RKO (cell line): ENCODE measurements around the gene ARID3A.
A peak's percentile ranks its signal among the peaks of the same experiment; 100 is the strongest.

Source experiments
- DNase-seq: peaks from one replicate; pipeline ENCODE4 v3.0.0-alpha.2; 2016; ENCODE audit warnings: low spot score

ARID3A gene

GRCh38 chr19:912181-913079, 13.4 kb upstream of the ARID3A start:
- DNase-seq, result no peak

DNA sequence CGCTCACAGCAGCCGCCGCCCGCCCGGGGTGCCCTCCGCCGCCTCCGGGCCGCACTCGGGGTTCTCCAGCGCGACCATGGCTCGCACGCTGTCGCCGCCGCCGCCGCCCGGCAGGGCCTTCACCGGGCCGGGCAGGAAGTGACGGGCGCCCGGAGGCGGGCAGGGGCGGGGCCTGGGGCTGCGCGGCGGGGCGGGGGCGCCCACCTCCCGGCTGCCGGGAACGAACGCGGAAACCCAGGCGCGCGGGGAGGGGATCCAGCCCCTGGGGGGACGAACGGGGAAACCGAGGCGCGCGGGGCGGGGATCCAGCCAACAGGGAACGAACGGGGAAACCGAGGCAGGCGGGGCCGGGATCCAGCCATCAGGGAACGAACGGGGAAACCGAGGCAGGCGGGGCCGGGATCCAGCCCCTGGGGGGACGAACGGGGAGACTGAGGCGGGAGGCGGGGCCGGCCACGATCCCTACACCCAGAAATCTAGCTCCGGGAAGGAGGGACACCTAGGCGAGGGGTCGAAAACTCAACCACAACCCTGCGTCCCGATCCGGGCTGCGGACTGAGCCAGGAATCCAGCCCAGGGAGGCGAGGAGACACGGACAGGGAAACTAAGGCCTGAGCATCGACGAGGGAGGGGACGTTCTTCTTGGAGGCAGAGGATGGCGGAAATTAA, 12.6 kb upstream of the ARID3A start, which contains the start of gene R3HDM4:
Gene R3HDM4, minus strand, starts transcription at position 140 of the 669 bp plus-strand sequence. Its CDS starts 62 bp downstream, at position 78.
- DNase-seq, result peak; percentile 63

DNA sequence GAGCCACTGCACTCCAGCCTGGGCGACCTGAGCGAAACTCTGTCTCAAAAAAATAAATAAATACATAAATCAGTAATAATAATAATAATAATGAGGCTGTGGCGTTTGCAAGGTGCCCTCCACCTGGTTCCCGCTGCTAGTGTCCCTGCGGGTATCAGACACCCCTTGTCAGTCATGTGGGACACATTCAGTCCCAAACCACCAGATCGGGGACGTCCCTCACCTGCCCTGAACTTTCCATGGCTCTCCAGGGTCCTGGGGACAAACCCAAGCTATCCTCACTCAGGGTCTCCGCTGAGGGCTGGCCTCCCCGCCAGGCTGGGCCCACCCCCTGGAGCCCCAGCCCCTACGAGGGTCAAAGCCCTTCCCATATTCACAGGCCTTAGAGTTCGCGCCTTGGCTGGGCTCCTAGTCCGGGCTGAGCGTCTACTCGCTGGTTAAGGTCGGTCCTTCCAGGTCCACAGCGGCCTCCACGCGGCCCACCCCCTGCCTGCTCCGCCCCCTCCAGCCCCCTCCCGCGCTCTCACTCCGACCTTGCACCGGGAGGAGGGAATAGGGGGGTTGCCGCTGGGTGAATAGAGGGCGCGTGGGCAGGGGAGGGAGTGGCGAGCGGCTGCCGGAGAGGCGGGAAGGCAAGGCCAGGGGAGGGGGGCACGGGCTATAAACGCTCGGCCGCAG, 9.1 kb upstream of the ARID3A start:
- DNase-seq, result no peak

DNA sequence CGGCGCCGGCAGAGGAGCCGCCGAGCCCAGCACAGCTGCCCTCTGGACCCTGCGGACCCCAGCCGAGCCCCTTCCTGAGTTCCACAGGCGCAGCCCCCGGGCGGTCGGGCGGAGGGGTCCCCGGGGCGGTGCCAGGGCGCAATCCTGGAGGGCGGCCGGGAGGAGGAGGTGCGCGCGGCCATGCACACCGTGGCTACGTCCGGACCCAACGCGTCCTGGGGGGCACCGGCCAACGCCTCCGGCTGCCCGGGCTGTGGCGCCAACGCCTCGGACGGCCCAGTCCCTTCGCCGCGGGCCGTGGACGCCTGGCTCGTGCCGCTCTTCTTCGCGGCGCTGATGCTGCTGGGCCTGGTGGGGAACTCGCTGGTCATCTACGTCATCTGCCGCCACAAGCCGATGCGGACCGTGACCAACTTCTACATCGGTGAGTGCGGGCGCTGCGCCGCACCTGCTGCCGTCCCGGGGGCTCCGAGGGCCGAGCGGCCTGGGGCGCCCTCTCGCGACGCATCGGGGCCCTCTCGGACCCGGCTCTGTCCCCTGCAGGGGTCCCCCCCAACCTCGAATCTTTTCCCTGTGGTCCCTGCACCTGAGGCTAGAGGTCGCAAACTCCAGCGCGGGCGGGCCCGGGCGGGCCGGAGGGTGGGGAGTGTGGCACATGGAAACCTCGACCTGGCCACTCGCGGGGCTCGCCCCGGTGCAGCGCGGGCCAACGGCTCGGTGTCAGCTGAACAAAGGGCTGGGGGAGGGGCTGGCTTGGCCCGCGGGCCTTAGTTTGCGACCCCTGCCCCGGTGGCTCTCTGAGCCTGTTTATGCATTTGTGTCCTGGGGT, 8.3 kb upstream of the ARID3A start, which contains the start of gene KISS1R:
Gene KISS1R, plus strand, starts transcription at position 11 of the 829 bp plus-strand sequence. Its CDS starts 170 bp downstream, at position 181.
- DNase-seq, result no peak

GRCh38 chr19:918152-918437, 7.7 kb upstream of the ARID3A start:
- DNase-seq, result no peak

DNA sequence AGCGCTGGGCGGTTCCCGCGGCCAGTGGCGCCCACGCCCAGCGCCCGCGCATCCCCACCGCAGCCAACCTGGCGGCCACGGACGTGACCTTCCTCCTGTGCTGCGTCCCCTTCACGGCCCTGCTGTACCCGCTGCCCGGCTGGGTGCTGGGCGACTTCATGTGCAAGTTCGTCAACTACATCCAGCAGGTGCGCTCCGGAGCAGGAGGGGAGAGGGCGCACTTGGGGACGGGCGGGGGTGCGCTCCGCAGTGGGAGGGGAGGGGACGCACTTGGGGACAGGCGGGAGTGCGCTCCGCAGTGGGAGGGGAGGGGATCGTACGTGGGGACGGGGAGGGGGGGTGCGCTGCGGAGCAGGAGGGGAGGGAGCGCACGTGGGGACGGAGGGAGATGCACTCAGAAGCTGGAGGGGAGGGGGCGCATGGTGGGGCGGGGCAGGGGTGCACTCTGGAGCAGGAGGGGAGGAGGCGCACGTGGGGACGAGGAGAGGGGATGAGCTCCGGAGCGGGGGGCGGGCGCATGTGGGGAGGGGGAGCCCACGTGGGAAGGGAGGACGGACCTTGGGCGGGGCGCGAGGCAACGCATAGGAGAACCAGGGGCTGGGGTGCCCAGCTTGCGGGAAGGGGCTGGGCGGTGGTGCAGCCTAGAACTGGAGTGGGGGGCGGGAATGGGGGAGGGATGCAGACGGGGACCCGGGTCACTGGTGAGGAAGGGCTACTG, 7.2 kb upstream of the ARID3A start:
- DNase-seq, result no peak

GRCh38 chr19:919199-920050, 6.4 kb upstream of the ARID3A start:
- no peak for DNase-seq

DNA sequence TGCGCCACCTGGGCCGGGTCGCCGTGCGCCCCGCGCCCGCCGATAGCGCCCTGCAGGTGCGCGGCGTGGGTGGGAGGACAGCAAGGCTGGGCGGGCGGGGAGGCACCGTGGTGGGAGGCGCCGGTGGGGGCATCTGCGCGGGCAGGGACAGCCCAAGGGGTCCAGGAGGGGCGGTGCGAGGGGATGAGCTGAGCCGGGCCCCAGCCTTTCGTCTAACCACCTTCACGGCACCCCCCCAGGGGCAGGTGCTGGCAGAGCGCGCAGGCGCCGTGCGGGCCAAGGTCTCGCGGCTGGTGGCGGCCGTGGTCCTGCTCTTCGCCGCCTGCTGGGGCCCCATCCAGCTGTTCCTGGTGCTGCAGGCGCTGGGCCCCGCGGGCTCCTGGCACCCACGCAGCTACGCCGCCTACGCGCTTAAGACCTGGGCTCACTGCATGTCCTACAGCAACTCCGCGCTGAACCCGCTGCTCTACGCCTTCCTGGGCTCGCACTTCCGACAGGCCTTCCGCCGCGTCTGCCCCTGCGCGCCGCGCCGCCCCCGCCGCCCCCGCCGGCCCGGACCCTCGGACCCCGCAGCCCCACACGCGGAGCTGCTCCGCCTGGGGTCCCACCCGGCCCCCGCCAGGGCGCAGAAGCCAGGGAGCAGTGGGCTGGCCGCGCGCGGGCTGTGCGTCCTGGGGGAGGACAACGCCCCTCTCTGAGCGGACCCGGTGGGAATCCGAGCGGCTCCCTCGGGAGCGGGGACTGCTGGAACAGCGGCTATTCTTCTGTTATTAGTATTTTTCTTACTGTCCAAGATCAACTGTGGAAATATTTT, 5.6 kb upstream of the ARID3A start:
- DNase-seq, result no peak

GRCh38 chr19:924553-925086, 1.2 kb upstream of the ARID3A start:
- DNase-seq, result peak; percentile 59

GRCh38 chr19:925087-925525, 729 bp upstream of the ARID3A start:
- DNase-seq, result peak; percentile 84

DNA sequence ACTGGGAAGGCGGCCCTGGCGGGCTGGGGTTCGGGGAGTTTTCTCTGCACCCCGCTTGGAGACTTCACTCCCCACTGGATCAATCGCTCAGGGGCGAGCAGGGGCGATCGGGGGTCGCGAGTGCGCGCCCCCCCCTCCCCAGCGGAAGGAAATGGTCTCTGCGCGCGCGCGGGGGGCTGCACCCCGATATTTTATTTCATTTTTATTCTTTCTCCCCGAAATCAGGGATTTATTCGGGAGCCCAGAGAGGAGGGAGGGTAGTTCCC, 421 bp downstream of the ARID3A start:
- peak; percentile 18 for DNase-seq

GRCh38 chr19:926589-927350, 935 bp downstream of the ARID3A start:
- peak; percentile 56 for DNase-seq

GRCh38 chr19:927351-927779, 1.5 kb downstream of the ARID3A start:
- DNase-seq, result no peak

GRCh38 chr19:927780-928401, 2.1 kb downstream of the ARID3A start:
- DNase-seq, result no peak

DNA sequence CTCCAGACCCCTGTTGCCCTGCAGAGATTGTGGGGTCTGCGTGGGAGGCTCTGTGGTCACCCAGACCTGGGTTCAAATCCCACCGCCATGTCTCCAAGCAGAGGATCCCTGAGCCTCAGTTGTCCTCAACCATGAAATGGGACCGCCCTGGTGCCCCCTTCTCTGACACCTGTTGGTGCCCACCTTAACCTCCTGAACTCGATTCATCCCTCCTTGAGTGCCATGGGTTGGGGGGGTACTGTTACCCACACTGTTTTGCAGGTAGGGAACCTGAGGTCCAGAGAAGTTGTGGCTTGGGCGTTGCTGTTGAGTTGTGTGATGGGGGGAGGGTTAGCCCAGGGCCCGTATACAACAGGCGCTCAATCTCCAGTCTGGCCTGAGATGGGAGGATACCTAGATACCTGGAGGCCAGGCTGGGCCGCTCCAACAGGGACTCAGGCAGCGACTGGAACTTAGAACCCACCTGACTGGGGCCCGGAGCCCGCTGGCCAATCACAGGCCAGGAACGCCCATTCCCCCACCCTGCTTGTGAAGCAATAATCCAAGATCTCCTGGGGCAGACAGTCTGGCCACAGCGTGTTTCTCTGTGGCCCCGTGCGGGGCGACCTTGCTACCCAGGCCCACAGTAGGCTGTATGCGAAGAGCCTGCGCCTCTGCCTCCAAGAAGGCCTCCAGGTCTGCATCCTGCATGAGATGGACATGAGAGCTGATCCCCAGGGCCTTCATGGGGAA, 2.8 kb downstream of the ARID3A start:
- DNase-seq, result no peak

DNA sequence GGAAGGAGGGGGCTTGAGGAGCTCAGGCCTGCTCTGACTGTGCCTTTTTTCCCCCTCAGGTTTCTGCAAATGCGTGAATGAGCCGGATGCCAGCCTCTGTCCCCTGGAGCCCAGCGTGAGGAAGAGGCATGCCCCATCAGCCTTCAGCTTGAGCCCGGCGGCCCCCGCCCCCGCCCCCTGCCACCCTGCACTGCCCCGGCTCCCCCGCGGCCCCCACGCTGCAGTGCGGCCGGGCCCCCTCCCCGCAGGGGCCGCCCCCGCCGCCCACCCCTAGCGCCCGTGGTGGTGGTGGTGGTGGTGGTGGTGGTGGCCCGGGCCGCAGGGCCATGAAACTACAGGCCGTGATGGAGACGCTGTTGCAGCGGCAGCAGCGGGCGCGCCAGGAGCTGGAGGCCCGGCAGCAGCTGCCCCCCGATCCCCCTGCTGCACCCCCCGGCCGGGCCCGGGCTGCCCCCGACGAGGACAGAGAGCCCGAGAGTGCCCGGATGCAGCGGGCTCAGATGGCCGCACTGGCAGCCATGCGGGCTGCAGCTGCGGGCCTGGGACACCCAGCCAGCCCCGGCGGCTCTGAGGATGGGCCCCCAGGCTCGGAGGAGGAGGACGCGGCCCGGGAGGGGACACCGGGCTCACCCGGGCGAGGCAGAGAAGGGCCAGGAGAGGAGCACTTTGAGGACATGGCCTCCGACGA, 3.5 kb downstream of the ARID3A start:
- no peak for DNase-seq

- DNase-seq, result no peak
Measured at GRCh38 chr19:929891-930258, 4.0 kb downstream of the ARID3A start.
